GM23248 (cell line): ENCODE data around the gene PDGFD. TPM values are rescaled to one million over a fixed set of nuclear protein-coding genes. Genes with fewer than 3 reads are reported as not detected.

Experiments used
- DNase-seq: peaks from one replicate; pipeline ENCODE4 v3.0.0-alpha.2; 2015
- H2AFZ ChIP-seq: fragments of 200-600 bp; sonication (generic); 2 replicates; pipeline ENCODE4 v1.6.1; 2016; ENCODE audit warnings: antibody characterized with exemption
- H3F3A ChIP-seq: fragments of 200-600 bp; sonication (generic); 2 replicates; pipeline ENCODE4 v1.6.1; 2016; ENCODE audit warnings: mild to moderate bottlenecking, antibody characterized with exemption, mixed run types; ENCODE audit not compliant: insufficient read depth
- H3K27ac ChIP-seq: fragments of 200-600 bp; sonication (generic); 2 replicates; pipeline ENCODE4 v1.5.1; 2016; ENCODE audit warnings: mild to moderate bottlenecking
- H3K27me3 ChIP-seq: fragments of 200-600 bp; sonication (generic); replicated peaks from 2 replicates; pipeline ENCODE4 v1.6.1; 2016; ENCODE audit warnings: mild to moderate bottlenecking; ENCODE audit not compliant: insufficient read depth
- H3K36me3 ChIP-seq: fragments of 200-600 bp; sonication (generic); 2 replicates; pipeline ENCODE4 v1.6.1; 2016; ENCODE audit warnings: low read depth, mild to moderate bottlenecking
- H3K4me1 ChIP-seq: fragments of 200-600 bp; sonication (generic); 2 replicates; pipeline ENCODE4 v1.6.1; 2016; ENCODE audit warnings: mild to moderate bottlenecking; ENCODE audit not compliant: insufficient read depth
- H3K4me2 ChIP-seq: fragments of 200-600 bp; sonication (generic); one replicate; pipeline ENCODE4 v1.6.1; 2016; ENCODE audit warnings: mild to moderate bottlenecking; ENCODE audit not compliant: unreplicated experiment
- H3K4me3 ChIP-seq: fragments of 200-600 bp; sonication (generic); 2 replicates; pipeline ENCODE4 v1.5.1; 2016; ENCODE audit warnings: mild to moderate bottlenecking
- H3K79me2 ChIP-seq: fragments of 200-600 bp; sonication (generic); 2 replicates; pipeline ENCODE4 v1.6.1; 2016; ENCODE audit warnings: mild to moderate bottlenecking; ENCODE audit not compliant: insufficient read depth
- H3K9ac ChIP-seq: fragments of 200-600 bp; sonication (generic); 2 replicates; pipeline ENCODE4 v1.6.1; 2016; ENCODE audit warnings: mild to moderate bottlenecking
- H3K9me2 ChIP-seq: fragments of 200-600 bp; sonication (generic); 2 replicates; pipeline ENCODE4 v1.6.1; 2016; ENCODE audit warnings: mixed run types, mild to moderate bottlenecking, moderate library complexity; ENCODE audit not compliant: insufficient read depth
- H3K9me3 ChIP-seq: fragments of 200-600 bp; sonication (generic); one replicate; pipeline ENCODE4 v1.6.1; 2017; ENCODE audit warnings: low read depth
- H4K20me1 ChIP-seq: fragments of 200-600 bp; sonication (generic); 2 replicates; pipeline ENCODE4 v1.6.0; 2016; ENCODE audit not compliant: insufficient read depth
- EZH2 ChIP-seq: fragments of 200-600 bp; sonication (generic); IDR thresholded peaks from 2 replicates; pipeline ENCODE4 v1.6.1; 2018; ENCODE audit warnings: antibody characterized with exemption, mild to moderate bottlenecking; ENCODE audit not compliant: insufficient read depth, poor library complexity, severe bottlenecking
- EZH2phosphoT487 ChIP-seq: fragments of 200-600 bp; sonication (generic); IDR thresholded peaks from 2 replicates; pipeline ENCODE4 v1.6.1; 2018; ENCODE audit warnings: antibody characterized with exemption, moderate library complexity, mild to moderate bottlenecking, low read depth; ENCODE audit not compliant: insufficient read depth
- WGBS, 2 experiments: methylation state at CpG; one replicate each; pipeline ENCODE4 v1.1.6; 2015 to 2017; ENCODE audit warnings: low lambda C conversion rate in 2 of 2, low coverage in 1 of 2; ENCODE audit errors: missing lambda C conversion rate in 2 of 2; 5-methylcytosine and 5-hydroxymethylcytosine counted together
- in situ Hi-C: fragments of 300-500 bp; cut with MboI; formaldehyde crosslinking; loops from 2 replicates; pipeline ENCODE4 v1.15.0; 2020
- polyA plus RNA-seq: library from polyadenylated mRNA; unstranded; fragments of >200 nt; fragmentation: Nextera tagmentation; extraction: Ambion mirVana; gene quantifications from 2 replicates; pipeline ENCODE4 v1.2.1, GENCODE V29; 2016
- total RNA-seq: library from RNA; depleted of rRNA; stranded (reverse); fragments of >200 nt; shearing (Covaris generic); gene quantifications from 2 replicates; pipeline ENCODE4 v1.2.3, GENCODE V29; 2014

The PDGFD gene
- total and polyA plus RNA-seq, 2 experiments from 2014 or later, result 0.81 to 1.3 TPM

DNA sequence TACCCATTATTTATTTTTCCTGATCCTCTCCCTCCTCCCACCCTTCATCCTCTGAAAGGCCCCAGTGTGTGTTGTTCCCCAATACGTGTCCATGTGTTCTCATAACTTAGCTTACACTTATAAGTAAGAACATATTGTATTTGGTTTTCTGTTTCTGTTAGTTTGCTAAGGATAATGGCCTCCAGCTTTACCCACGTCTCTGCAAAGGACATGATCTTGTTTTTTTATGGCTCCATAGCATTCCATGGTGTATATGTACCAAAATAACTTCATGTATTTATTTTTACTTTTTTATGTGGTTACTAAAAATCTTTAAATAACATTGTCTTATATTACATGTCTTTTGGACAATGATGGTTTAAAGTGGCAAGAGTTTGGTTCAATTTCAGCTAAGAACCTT, 15.2 kb downstream of the PDGFD start:
- Histone ChIP-seq H3K9me3 (no peaks in the 10 kb centered on the region), H3K9ac (no peak overlapping the region), H3K4me1 (peaks cover 14% of the 10 kb centered on the region), H3K4me2 (no peak overlapping the region), H3K79me2 (no peaks in the 10 kb centered on the region), H3K4me3 (no peak overlapping the region), H3K27me3 (no peaks in the 10 kb centered on the region), H3K9me2 (no peaks in the 10 kb centered on the region), H3K27ac (no peak overlapping the region), H2AFZ (no peak overlapping the region), H4K20me1 (no peaks in the 10 kb centered on the region), H3K36me3 (no peaks in the 10 kb centered on the region), H3F3A (no peaks in the 10 kb centered on the region)
- TF ChIP-seq EZH2 (no peak), EZH2phosphoT487 (no peak)
- in situ Hi-C loops, result loop anchor here (10.0 kb wide), 1 partner anchor 454 kb away; no protein-coding TSS in a partner anchor
- DNase-seq, result no peak
- WGBS, 2 experiments, result 71 to 84% methylated on average over 2 of the region's 2 CpGs

DNA sequence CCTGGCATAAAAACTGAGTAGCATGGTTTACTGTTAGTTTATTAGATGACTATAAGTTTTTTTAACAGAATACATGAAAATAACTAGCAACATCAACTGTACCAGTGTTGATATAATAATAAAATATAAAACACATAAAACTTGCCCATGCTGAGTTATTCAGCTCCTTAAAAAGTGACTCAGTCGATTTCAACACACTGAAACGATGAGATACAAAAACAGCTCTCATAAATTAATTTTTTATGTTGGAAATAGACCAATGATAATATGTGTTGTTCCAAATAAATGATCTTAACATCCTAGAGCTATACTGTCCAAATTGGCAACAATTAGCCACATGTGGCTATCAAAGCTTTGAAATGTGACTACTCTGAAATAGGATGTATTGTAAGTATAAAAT, 15.9 kb downstream of the PDGFD start:
- Histone ChIP-seq H3K27me3 (no peaks in the 10 kb centered on the region), H3K36me3 (no peaks in the 10 kb centered on the region), H3K9me3 (no peaks in the 10 kb centered on the region), H3K4me1 (peaks cover 14% of the 10 kb centered on the region), H3K4me3 (no peak overlapping the region), H3K79me2 (no peaks in the 10 kb centered on the region), H3F3A (no peaks in the 10 kb centered on the region), H2AFZ (no peak overlapping the region), H3K4me2 (no peak overlapping the region), H4K20me1 (no peaks in the 10 kb centered on the region), H3K9ac (no peak overlapping the region), H3K27ac (no peak overlapping the region), H3K9me2 (no peaks in the 10 kb centered on the region)
- in situ Hi-C loops, result loop anchor here (10.0 kb wide), 1 partner anchor 453 kb away; no protein-coding TSS in a partner anchor
- DNase-seq, result peak; percentile 74
- TF ChIP-seq EZH2 (no peak), EZH2phosphoT487 (no peak)
- 0 to 2% methylated on average over 2 of the region's 2 CpGs for WGBS, 2 experiments

DNA sequence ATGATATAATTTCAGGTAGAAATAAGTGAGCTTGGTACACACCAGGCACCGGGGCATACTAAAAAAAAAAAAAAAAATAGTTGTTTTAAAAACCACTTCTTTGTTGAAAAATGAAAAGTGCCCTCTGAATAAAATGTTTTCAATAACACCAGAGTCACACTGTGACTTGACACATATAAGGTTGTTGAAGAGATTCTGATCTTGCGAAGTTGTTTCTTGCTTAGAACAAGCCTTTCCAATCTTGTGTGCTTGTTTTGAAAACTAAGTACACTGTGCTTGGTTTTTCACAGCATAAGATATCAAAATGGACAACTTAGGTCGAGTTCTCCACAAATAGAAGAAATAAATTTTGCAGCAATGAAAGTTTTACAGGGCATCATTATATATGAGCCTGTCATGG, 17.0 kb downstream of the PDGFD start:
- no peak overlapping the region for H3K4me2 ChIP-seq
- peaks cover 14% of the 10 kb centered on the region for H3K4me1 ChIP-seq
- H4K20me1 ChIP-seq, result no peaks in the 10 kb centered on the region
- no peaks in the 10 kb centered on the region for H3K9me3 ChIP-seq
- H3K36me3 ChIP-seq, result no peaks in the 10 kb centered on the region
- no peaks in the 10 kb centered on the region for H3K27me3 ChIP-seq
- no peak overlapping the region for H2AFZ ChIP-seq
- 79 to 85% methylated on average over 3 of the region's 3 CpGs for WGBS, 2 experiments
- in situ Hi-C loops, result loop anchor here (10.0 kb wide), 1 partner anchor 452 kb away; no protein-coding TSS in a partner anchor
- H3K27ac ChIP-seq, result no peak overlapping the region
- H3F3A ChIP-seq, result no peaks in the 10 kb centered on the region
- no peak overlapping the region for H3K9ac ChIP-seq
- H3K4me3 ChIP-seq, result no peak overlapping the region
- H3K79me2 ChIP-seq, result no peaks in the 10 kb centered on the region
- TF ChIP-seq EZH2phosphoT487, result no peak
- TF ChIP-seq EZH2, result no peak
- DNase-seq, result no peak
- no peaks in the 10 kb centered on the region for H3K9me2 ChIP-seq

DNA sequence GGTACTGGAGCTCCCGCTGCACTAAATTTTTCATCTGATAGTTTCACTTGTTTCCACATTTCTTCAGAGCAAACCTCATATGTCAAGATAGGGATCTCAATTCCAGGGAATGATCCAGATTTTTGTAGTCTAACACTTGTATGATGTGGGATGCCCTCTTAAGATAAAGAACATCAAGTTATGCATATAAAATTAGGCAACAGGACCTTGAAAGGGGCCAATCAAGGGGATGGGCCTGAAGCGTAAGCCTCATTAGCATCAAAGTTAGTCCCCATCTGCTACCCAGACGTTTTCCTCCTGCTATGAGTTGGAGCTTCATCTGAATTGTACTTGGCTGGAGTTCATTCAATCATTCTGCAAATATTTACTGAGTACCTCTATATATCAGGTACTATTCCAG, 17.5 kb downstream of the PDGFD start:
- Histone ChIP-seq H3K9me2 (no peaks in the 10 kb centered on the region), H4K20me1 (no peaks in the 10 kb centered on the region), H3K79me2 (no peaks in the 10 kb centered on the region), H3K27me3 (no peaks in the 10 kb centered on the region), H2AFZ (no peak overlapping the region), H3K9ac (no peak overlapping the region), H3K4me2 (no peak overlapping the region), H3K4me1 (peaks cover 14% of the 10 kb centered on the region), H3K36me3 (no peaks in the 10 kb centered on the region), H3K9me3 (no peaks in the 10 kb centered on the region), H3F3A (no peaks in the 10 kb centered on the region), H3K4me3 (no peak overlapping the region), H3K27ac (no peak overlapping the region)
- 83 to 88% methylated on average over 3 of the region's 3 CpGs for WGBS, 2 experiments
- TF ChIP-seq EZH2 (no peak), EZH2phosphoT487 (no peak)
- in situ Hi-C loops, result loop anchor here (10.0 kb wide), 1 partner anchor 452 kb away; no protein-coding TSS in a partner anchor
- DNase-seq, result no peak

DNA sequence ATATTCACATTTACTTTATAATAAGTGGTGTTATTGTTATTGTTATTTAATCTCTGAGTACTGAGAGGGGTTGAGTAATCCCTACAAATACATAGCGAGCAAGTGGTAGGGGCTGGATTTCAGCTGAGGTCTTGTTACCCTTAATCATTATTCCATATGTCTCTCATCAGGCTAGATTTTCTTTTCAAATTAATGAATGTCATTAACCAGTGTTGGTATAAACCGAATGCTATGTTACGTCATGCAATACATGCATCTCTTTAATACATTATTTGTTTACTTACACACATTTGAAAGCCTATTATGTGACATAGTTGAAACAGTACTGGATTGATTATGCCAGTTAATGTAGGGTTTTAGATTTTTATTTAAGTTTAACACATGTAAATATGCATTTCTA, 18.9 kb downstream of the PDGFD start:
- in situ Hi-C loops, result loop anchor here (10.0 kb wide), 1 partner anchor 450 kb away; no protein-coding TSS in a partner anchor
- no peak overlapping the region for H3K4me2 ChIP-seq
- no peak overlapping the region for H3K4me3 ChIP-seq
- H3K9me3 ChIP-seq, result no peaks in the 10 kb centered on the region
- TF ChIP-seq EZH2, result no peak
- peaks cover 14% of the 10 kb centered on the region for H3K4me1 ChIP-seq
- H3K27ac ChIP-seq, result no peak overlapping the region
- no peaks in the 10 kb centered on the region for H3K79me2 ChIP-seq
- H3K36me3 ChIP-seq, result no peaks in the 10 kb centered on the region
- H3K27me3 ChIP-seq, result no peaks in the 10 kb centered on the region
- H4K20me1 ChIP-seq, result no peaks in the 10 kb centered on the region
- no peaks in the 10 kb centered on the region for H3F3A ChIP-seq
- H3K9me2 ChIP-seq, result no peaks in the 10 kb centered on the region
- WGBS, 2 experiments, result 88 to 90% methylated on average over 3 of the region's 3 CpGs
- H2AFZ ChIP-seq, result no peak overlapping the region
- DNase-seq, result no peak
- no peak overlapping the region for H3K9ac ChIP-seq
